Caco-2 (cell line): Measurements from ENCODE around the gene MED12L. TPM values are rescaled to one million over a fixed set of nuclear protein-coding genes. Genes with fewer than 3 reads are reported as not detected.

Source experiments
- BruUV-seq: library from RNA; stranded (reverse); fragments of 400-500 nt; replicated peaks from 2 replicates; lab custom pipeline; 2021; lab: Mats Ljungman, UMichigan
- CTCF ChIA-PET: fragments of 300-600 bp; sonication (Branson Sonifier 250); formaldehyde crosslinking; loops from one replicate; lab custom pipeline; 2022; ENCODE audit warnings: antibody characterized with exemption; lab: Charles Lee
- POLR2A ChIA-PET: fragments of 300-600 bp; sonication (Branson Sonifier 250); formaldehyde crosslinking; loops from one replicate; lab custom pipeline; 2022; ENCODE audit warnings: antibody characterized with exemption; lab: Charles Lee
- DNase-seq, 2 experiments: peaks; one replicate each; pipeline versions ENCODE4 v3.0.0 to v3.0.0-alpha.2; 2020 to 2022
- H3K27me3 ChIP-seq: replicated peaks from 2 replicates; pipeline ENCODE4 v1.6.0; 2011; ENCODE audit warnings: low read length; ENCODE audit not compliant: control insufficient read depth, insufficient read depth
- H3K36me3 ChIP-seq: 2 replicates; pipeline ENCODE4 v1.5.1; 2011; ENCODE audit warnings: low read length; ENCODE audit not compliant: control insufficient read depth, insufficient read depth
- H3K4me1 ChIP-seq: fragments of 250-450 bp; sonication (Bioruptor Pico); 2 replicates; pipeline ENCODE4 v1.5.1; 2020; ENCODE audit warnings: mild to moderate bottlenecking
- H3K4me3 ChIP-seq: 2 replicates; pipeline ENCODE4 v1.5.1; 2011; ENCODE audit warnings: low read depth, mild to moderate bottlenecking, control low read depth, low read length
- H3K9me3 ChIP-seq: fragments of 250-450 bp; sonication (Bioruptor Pico); 2 replicates; pipeline ENCODE4 v1.5.1; 2020; ENCODE audit warnings: mild to moderate bottlenecking, moderate library complexity
- H3K27ac Mint-ChIP-seq: one replicate; pipeline ENCODE4 v1.8.0; 2022; ENCODE audit warnings: mixed read lengths; ENCODE audit not compliant: unreplicated experiment
- H3K27me3 Mint-ChIP-seq: one replicate; pipeline ENCODE4 v1.8.0; 2022; ENCODE audit warnings: mixed read lengths; ENCODE audit not compliant: insufficient read depth, unreplicated experiment
- H3K36me3 Mint-ChIP-seq: one replicate; pipeline ENCODE4 v1.8.0; 2022; ENCODE audit warnings: mild to moderate bottlenecking, mixed read lengths; ENCODE audit not compliant: insufficient read depth, unreplicated experiment
- H3K4me1 Mint-ChIP-seq: one replicate; pipeline ENCODE4 v1.8.0; 2022; ENCODE audit warnings: low read depth, mixed read lengths; ENCODE audit not compliant: unreplicated experiment
- H3K4me3 Mint-ChIP-seq: one replicate; pipeline ENCODE4 v1.8.0; 2022; ENCODE audit warnings: mild to moderate bottlenecking, moderate library complexity, mixed read lengths; ENCODE audit not compliant: unreplicated experiment
- H3K9me3 Mint-ChIP-seq: one replicate; pipeline ENCODE4 v1.8.0; 2022; ENCODE audit warnings: mixed read lengths; ENCODE audit not compliant: unreplicated experiment
- intact Hi-C: fragments of 100-400 bp; cut with micrococcal nuclease; formaldehyde crosslinking; loops from one replicate; pipeline ENCODE4 v1.10.0; 2022; ENCODE audit not compliant: unreplicated experiment
- total RNA-seq: library from RNA; stranded (reverse); gene quantifications from 2 replicates; pipeline ENCODE4 v1.2.3, GENCODE V29; 2022
- TF ChIP-seq, protein P1 (sequence below), 2 experiments: fragments of 200-600 bp in 1 of 2; IDR thresholded peaks; 1 replicate in 1 of 2; 2 replicates in 1 of 2; pipeline versions ENCODE4 v1.5.1 to v1.8.0; 2011 to 2022; ENCODE audit warnings: antibody characterized with exemption in 1 of 2, control low read depth in 1 of 2, inconsistent platforms in 1 of 2, low read depth in 1 of 2, low read length in 1 of 2, mild to moderate bottlenecking in 1 of 2, moderate library complexity in 1 of 2; ENCODE audit not compliant: insufficient read depth in 1 of 2, severe bottlenecking in 1 of 2, unreplicated experiment in 1 of 2

The MED12L gene
- total RNA-seq, 1 experiment from 2014 or later = 21.5 TPM

DNA sequence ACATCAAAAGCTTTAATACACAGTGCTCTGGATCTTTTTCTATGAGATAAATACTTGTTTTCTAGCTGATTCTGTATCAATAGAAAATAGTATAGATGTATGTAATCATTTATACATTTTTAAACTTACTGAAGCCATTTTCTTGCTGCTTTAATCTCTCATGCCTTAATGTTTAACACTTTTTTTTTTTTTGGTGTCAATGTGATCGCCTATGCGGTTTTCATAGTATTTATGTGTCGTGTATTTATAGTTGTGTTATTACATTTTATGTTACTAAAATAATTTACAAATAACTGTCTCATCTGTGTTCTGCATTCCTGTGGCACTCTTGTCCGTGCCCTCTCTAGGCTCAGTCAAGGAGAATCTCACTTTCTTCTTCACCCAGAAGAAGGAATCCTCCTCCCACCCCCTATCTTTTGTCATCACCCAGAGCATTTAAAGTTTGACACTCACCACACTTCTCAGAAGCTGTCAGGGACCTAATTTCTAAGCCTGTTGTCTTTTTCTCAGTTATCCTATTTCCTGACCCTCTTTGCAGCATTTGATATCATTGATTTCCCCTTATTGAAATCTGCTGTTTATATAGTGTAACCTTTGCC is 138.9 kb downstream of the MED12L start:
- Mint-ChIP-seq H3K27me3 (no peaks in the 10 kb centered on the region), H3K4me1 (peaks cover 26% of the 10 kb centered on the region), H3K27ac (no peak overlapping the region), H3K9me3 (peaks cover 25% of the 10 kb centered on the region), H3K4me3 (no peak overlapping the region), H3K36me3 (peaks cover 28% of the 10 kb centered on the region)
- intact Hi-C loops = loop anchor here (10.0 kb wide), 2 partner anchors 200 to 410 kb away; no protein-coding TSS in a partner anchor
- TF ChIP-seq, protein P1, sequence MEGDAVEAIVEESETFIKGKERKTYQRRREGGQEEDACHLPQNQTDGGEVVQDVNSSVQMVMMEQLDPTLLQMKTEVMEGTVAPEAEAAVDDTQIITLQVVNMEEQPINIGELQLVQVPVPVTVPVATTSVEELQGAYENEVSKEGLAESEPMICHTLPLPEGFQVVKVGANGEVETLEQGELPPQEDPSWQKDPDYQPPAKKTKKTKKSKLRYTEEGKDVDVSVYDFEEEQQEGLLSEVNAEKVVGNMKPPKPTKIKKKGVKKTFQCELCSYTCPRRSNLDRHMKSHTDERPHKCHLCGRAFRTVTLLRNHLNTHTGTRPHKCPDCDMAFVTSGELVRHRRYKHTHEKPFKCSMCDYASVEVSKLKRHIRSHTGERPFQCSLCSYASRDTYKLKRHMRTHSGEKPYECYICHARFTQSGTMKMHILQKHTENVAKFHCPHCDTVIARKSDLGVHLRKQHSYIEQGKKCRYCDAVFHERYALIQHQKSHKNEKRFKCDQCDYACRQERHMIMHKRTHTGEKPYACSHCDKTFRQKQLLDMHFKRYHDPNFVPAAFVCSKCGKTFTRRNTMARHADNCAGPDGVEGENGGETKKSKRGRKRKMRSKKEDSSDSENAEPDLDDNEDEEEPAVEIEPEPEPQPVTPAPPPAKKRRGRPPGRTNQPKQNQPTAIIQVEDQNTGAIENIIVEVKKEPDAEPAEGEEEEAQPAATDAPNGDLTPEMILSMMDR (IDR thresholded peaks at IDR 0.05; ENCODE audit: insufficient read depth in 1 of 2, low read depth in 1 of 2, low read length in 1 of 2, severe bottlenecking in 1 of 2, unreplicated experiment in 1 of 2) = no peak
- Histone ChIP-seq H3K4me1 (peaks cover 28% of the 10 kb centered on the region), H3K4me3 (no peak overlapping the region), H3K9me3 (0 out of 2 replicates have a peak, but pooled peaks cover 9% of the 10 kb centered on the region), H3K36me3 (no peaks in the 10 kb centered on the region), H3K27me3 (no peaks in the 10 kb centered on the region)
- CTCF ChIA-PET = no interaction called here
- POLR2A ChIA-PET = no interaction called here
- DNase-seq = no peak
- no TSS peak for BruUV-seq

DNA sequence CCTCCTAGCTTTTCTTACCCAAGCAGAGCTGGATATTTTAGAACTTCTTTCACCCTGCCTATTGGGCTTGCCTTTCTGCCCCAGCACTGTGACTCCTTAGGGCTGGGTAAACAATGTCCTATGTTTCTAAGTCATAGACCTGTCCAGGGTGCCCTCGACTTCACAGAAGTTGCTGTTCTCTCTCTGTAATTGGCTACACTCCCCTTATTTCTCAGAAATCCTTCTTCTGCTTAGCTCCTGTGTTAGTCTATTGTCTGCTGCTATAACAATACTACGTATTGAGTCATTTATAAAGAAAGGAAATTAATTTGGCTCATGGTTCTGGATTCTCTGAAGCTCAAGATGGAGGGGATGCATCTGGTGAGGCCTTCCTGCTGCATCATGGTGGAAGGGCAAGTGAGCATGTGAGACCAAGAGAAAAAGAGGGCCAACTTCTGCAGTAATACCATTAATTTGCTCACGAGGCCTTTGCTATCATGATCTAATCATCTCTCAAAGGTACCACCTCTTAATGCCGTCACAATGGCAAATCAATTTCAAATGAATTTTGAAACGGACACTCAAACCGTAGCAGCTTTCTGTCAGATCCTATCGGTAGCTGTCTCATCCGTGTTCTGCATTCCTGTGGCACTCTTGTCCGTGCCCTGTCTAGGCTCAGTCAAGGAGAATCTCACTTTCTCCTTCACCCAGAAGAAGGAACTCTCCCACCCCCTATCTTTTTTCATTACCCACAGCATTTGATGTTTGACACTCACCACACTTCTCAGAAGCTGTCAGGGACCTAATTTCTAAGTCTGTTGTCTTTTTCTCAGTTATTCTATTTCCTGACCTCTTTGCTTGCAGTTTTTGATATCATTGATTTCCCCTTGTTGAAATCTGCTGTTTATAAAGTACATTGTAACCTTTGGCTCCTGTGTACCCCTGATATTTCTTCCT is 139.8 kb downstream of the MED12L start:
- Mint-ChIP-seq H3K27me3 (no peaks in the 10 kb centered on the region), H3K4me1 (peaks cover 26% of the 10 kb centered on the region), H3K36me3 (peaks cover 23% of the 10 kb centered on the region), H3K4me3 (no peak overlapping the region), H3K9me3 (peaks cover 24% of the 10 kb centered on the region), H3K27ac (peak overlapping the region; percentile 32)
- H3K4me1 ChIP-seq = peaks cover 28% of the 10 kb centered on the region
- 0 out of 2 replicates have a peak, but pooled peaks cover 9% of the 10 kb centered on the region for H3K9me3 ChIP-seq
- intact Hi-C loops = loop anchor here (10.0 kb wide), 2 partner anchors 199 to 409 kb away; no protein-coding TSS in a partner anchor
- BruUV-seq = no TSS peak
- DNase-seq = no peak
- H3K27me3 ChIP-seq = no peaks in the 10 kb centered on the region
- ChIA-PET POLR2A (no interaction called here), CTCF (interaction anchor here (0.7 kb wide), 1 partner anchor 27 kb away, joined by 4 read pairs; no protein-coding TSS in a partner anchor)
- TF ChIP-seq, protein P1 (IDR thresholded peaks at IDR 0.05; ENCODE audit: insufficient read depth in 1 of 2, low read depth in 1 of 2, low read length in 1 of 2, severe bottlenecking in 1 of 2, unreplicated experiment in 1 of 2) = no peak
- no peak overlapping the region for H3K4me3 ChIP-seq
- H3K36me3 ChIP-seq = no peaks in the 10 kb centered on the region

DNA sequence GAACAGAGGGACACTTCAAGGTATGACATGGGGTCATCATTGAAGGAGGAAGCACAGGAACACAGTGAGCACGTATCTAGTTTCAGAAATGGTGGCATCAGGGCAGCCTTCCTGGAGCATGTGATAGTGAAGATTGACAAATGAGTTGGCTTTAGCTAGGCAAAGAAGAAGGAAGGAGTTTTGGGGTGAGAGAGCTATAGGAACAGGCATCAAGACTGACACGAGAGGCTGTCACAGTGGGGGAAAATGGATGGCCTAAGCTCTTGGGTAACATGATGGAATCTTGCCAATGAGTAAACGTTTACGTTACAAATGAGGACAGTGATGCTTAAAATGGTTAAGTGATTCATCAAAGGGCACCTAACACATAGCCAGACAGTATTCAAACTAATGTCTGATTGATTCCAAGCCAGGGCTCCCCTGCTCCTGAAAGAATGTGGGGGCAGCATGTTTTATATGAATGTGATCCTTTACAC is 140.7 kb downstream of the MED12L start:
- H3K9me3 Mint-ChIP-seq = peaks cover 16% of the 10 kb centered on the region
- Histone ChIP-seq H3K4me3 (no peak overlapping the region), H3K27me3 (no peaks in the 10 kb centered on the region), H3K36me3 (no peaks in the 10 kb centered on the region), H3K4me1 (peaks cover 28% of the 10 kb centered on the region), H3K9me3 (0 out of 2 replicates have a peak, but pooled peaks cover 9% of the 10 kb centered on the region)
- no peaks in the 10 kb centered on the region for H3K27me3 Mint-ChIP-seq
- no TSS peak for BruUV-seq
- peaks cover 26% of the 10 kb centered on the region for H3K4me1 Mint-ChIP-seq
- no peak overlapping the region for H3K4me3 Mint-ChIP-seq
- intact Hi-C loops = loop anchor here (1.0 to 10.0 kb wide), 3 partner anchors 28 to 409 kb away; no protein-coding TSS in a partner anchor
- H3K27ac Mint-ChIP-seq = peak overlapping the region; percentile 32
- TF ChIP-seq, protein P1 (IDR thresholded peaks at IDR 0.05; ENCODE audit: insufficient read depth in 1 of 2, low read depth in 1 of 2, low read length in 1 of 2, severe bottlenecking in 1 of 2, unreplicated experiment in 1 of 2) = no peak
- CTCF ChIA-PET = interaction anchor here (0.7 kb wide), 1 partner anchor 28 kb away, joined by 4 read pairs; no protein-coding TSS in a partner anchor
- peaks cover 19% of the 10 kb centered on the region for H3K36me3 Mint-ChIP-seq
- POLR2A ChIA-PET = interaction anchor here (0.5 kb wide), 1 partner anchor 61 kb away, joined by 3 read pairs; no protein-coding TSS in a partner anchor
- peak in 1 of 2 experiments; percentile 57 for DNase-seq
